Measurements from ENCODE around the gene NFKBIL1.

Gene NFKBIL1

DNA sequence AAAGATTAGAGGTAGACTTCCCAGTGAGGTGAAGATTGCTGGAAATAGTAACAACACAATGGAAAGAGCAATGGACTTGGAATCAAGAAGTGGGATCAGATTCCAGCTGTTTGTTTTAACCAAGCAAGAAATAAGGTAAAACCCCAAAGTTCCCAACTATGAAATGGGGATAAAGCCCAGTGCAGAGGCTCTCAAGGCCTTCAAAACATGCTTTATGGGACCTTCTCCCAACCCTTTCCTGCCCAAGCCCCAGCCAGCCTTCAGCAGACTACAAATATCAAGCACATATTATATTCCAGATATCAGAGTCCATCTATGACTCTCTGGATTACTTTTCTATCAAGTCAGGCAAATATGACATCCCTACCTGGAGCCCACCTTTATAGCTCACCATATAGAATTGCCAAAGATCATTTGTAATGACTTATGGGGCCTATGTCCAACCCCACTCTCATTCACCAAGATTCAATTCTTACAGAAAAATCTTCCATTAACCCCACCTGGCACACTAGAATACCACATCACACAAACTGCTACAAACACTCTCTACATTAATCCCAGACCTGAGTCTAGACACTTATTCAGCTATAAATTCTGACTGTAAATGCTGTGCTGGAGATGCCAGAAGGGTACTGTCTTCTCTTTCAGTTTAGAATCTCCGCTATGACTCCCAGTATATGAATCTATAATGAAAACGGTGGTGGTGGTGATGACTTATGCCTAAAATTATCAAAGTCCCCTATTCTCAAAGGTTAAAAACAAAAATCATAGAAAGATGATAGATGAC, 11.7 kb upstream of the NFKBIL1 start:
- Histone ChIP-seq H3K9ac (ENCODE audit: low read depth, low read length, poor library complexity) (no peak overlapping the region), H3K14ac (ENCODE audit: low read length) (no peak overlapping the region), H3K27me3 (ENCODE audit: control insufficient read depth in 3 of 3, insufficient read depth in 3 of 3, low read depth in 1 of 3, low read length in 3 of 3) (no peaks in the 10 kb centered on the region), H3K4me3 (ENCODE audit: low read length in 2 of 2) (no peak overlapping the region), H3K36me3 (replicated peaks in 1 of 2; ENCODE audit: control insufficient read depth in 2 of 2, insufficient read depth in 2 of 2, low read length in 2 of 2) (peaks cover 77 to 100% of the 10 kb centered on the region in 2 donors), H3K18ac (ENCODE audit: low read length) (no peak overlapping the region), H3K4me2 (ENCODE audit: insufficient read depth, low read length, poor library complexity, severe bottlenecking) (no peak overlapping the region), H3K23ac (ENCODE audit: low read depth, low read length, poor library complexity) (no peak overlapping the region), H4K8ac (ENCODE audit: low read depth, low read length) (no peak overlapping the region), H2BK5ac (ENCODE audit: low read length) (no peak overlapping the region), H3K27ac (replicated peaks; ENCODE audit: low read length) (no peak overlapping the region), H3K4me1 (ENCODE audit: control insufficient read depth in 2 of 2, insufficient read depth in 1 of 2, low read depth in 1 of 2, low read length in 2 of 2) (peaks cover 8 to 18% of the 10 kb centered on the region in 2 donors), H3K9me3 (replicated peaks in 1 of 2; ENCODE audit: control insufficient read depth in 2 of 2, insufficient read depth in 1 of 2, low read depth in 1 of 2, low read length in 2 of 2) (no peaks in the 10 kb centered on the region), H3K79me1 (ENCODE audit: low read depth, low read length) (peaks cover 12% of the 10 kb centered on the region), H2BK15ac (ENCODE audit: low read length) (no peak overlapping the region), H4K91ac (ENCODE audit: low read depth, low read length, poor library complexity) (no peak overlapping the region), H2AK5ac (ENCODE audit: low read depth, low read length) (no peak overlapping the region), H2AFZ (ENCODE audit: low read length) (no peak overlapping the region), H2BK120ac (ENCODE audit: low read depth, low read length) (no peak overlapping the region), H2BK12ac (ENCODE audit: low read length) (no peak overlapping the region), H3K4ac (ENCODE audit: low read length) (no peak overlapping the region)
- WGBS, 2 donors (ENCODE audit: extremely low coverage in 2 of 2, insufficient read length in 2 of 2, insufficient replicate concordance in 1 of 2): no CpG with 5 or more reads among the region's 2 CpGs
- DNase-seq (ENCODE audit: low spot score): no peak

DNA sequence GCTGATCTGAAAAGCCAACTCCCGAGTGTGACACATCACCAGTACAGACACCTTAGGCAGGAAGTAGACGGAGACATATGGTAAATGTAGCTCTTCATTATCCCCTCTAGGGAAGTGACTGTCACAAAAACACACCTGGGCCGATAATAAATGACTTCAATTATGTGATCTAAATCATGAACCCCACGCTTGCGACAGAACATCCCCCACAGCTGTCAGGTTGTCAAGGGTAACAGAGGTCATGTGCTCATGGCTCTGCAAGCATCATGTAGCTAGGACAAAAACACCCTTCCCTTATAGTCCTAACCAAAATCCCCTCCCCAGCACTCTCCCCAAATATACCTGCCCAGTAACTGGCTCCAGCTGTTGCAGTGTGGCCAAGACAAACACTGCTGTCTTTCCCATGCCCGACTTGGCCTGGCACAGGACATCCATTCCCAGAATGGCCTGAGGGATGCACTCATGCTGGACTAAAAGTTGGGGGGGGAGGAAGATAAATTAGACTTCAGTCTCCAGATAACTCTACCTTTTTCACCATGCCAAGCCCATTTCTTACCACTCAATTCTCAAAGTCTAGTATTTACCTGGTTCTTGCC, 8.5 kb upstream of the NFKBIL1 start:
- H3K79me1 ChIP-seq (ENCODE audit: low read depth, low read length): peaks cover 12% of the 10 kb centered on the region
- H2BK120ac ChIP-seq (ENCODE audit: low read depth, low read length): no peak overlapping the region
- H3K4me1 ChIP-seq (ENCODE audit: control insufficient read depth in 2 of 2, insufficient read depth in 1 of 2, low read depth in 1 of 2, low read length in 2 of 2): peaks cover 8 to 23% of the 10 kb centered on the region in 2 donors
- no peak overlapping the region for H2BK15ac ChIP-seq (ENCODE audit: low read length)
- H4K91ac ChIP-seq (ENCODE audit: low read depth, low read length, poor library complexity): no peak overlapping the region
- H3K27ac ChIP-seq (replicated peaks; ENCODE audit: low read length): no peak overlapping the region
- H2AFZ ChIP-seq (ENCODE audit: low read length): no peak overlapping the region
- H3K9ac ChIP-seq (ENCODE audit: low read depth, low read length, poor library complexity): no peak overlapping the region
- H3K27me3 ChIP-seq (ENCODE audit: control insufficient read depth in 3 of 3, insufficient read depth in 3 of 3, low read depth in 1 of 3, low read length in 3 of 3): no peaks in the 10 kb centered on the region
- H3K4ac ChIP-seq (ENCODE audit: low read length): no peak overlapping the region
- no peak overlapping the region for H3K4me2 ChIP-seq (ENCODE audit: insufficient read depth, low read length, poor library complexity, severe bottlenecking)
- no peak overlapping the region for H3K18ac ChIP-seq (ENCODE audit: low read length)
- H3K9me3 ChIP-seq (replicated peaks in 1 of 2; ENCODE audit: control insufficient read depth in 2 of 2, insufficient read depth in 1 of 2, low read depth in 1 of 2, low read length in 2 of 2): no peaks in the 10 kb centered on the region
- H4K8ac ChIP-seq (ENCODE audit: low read depth, low read length): no peak overlapping the region
- no peak overlapping the region for H3K14ac ChIP-seq (ENCODE audit: low read length)
- no peak overlapping the region for H3K23ac ChIP-seq (ENCODE audit: low read depth, low read length, poor library complexity)
- peaks cover 53 to 72% of the 10 kb centered on the region in 2 donors for H3K36me3 ChIP-seq (replicated peaks in 1 of 2; ENCODE audit: control insufficient read depth in 2 of 2, insufficient read depth in 2 of 2, low read length in 2 of 2)
- no peak overlapping the region for H3K4me3 ChIP-seq (ENCODE audit: low read length in 2 of 2)
- no peak overlapping the region for H2BK12ac ChIP-seq (ENCODE audit: low read length)
- DNase-seq (ENCODE audit: low spot score): no peak
- no peak overlapping the region for H2BK5ac ChIP-seq (ENCODE audit: low read length)
- no peak overlapping the region for H2AK5ac ChIP-seq (ENCODE audit: low read depth, low read length)
- WGBS, 2 donors (ENCODE audit: extremely low coverage in 2 of 2, insufficient read length in 2 of 2, insufficient replicate concordance in 1 of 2): no CpG with 5 or more reads among the region's 6 CpGs

DNA sequence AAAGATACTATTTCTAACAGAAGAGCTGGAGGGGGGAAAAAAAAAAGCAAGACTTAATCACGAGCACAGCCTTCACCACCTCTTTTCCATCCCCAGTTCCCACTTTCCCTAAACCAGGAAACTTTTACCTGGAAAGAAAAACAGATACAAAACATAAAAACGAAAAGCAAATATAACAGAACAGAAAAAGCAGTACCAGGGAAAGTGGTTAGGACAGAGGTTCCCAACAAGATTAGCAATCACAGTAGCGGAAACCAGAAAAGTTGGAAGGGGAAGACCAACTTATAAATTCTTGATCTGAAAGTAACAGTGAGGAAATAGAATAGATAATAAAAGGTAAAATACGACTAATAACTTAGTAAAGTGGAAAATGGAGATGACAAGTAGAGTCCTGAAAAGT, 6.8 kb upstream of the NFKBIL1 start:
- Histone ChIP-seq H3K18ac (ENCODE audit: low read length) (no peak overlapping the region), H3K9ac (ENCODE audit: low read depth, low read length, poor library complexity) (no peak overlapping the region), H3K14ac (ENCODE audit: low read length) (no peak overlapping the region), H4K8ac (ENCODE audit: low read depth, low read length) (no peak overlapping the region), H3K4me1 (ENCODE audit: control insufficient read depth in 2 of 2, insufficient read depth in 1 of 2, low read depth in 1 of 2, low read length in 2 of 2) (peaks cover 8 to 23% of the 10 kb centered on the region in 2 donors), H3K27me3 (ENCODE audit: control insufficient read depth in 3 of 3, insufficient read depth in 3 of 3, low read depth in 1 of 3, low read length in 3 of 3) (no peaks in the 10 kb centered on the region), H2BK12ac (ENCODE audit: low read length) (no peak overlapping the region), H3K79me1 (ENCODE audit: low read depth, low read length) (peaks cover 4% of the 10 kb centered on the region), H3K4me3 (ENCODE audit: low read length in 2 of 2) (peak overlapping the region; percentile 87 to 92), H3K9me3 (replicated peaks in 1 of 2; ENCODE audit: control insufficient read depth in 2 of 2, insufficient read depth in 1 of 2, low read depth in 1 of 2, low read length in 2 of 2) (no peaks in the 10 kb centered on the region), H2BK5ac (ENCODE audit: low read length) (no peak overlapping the region), H4K91ac (ENCODE audit: low read depth, low read length, poor library complexity) (no peak overlapping the region), H3K27ac (replicated peaks; ENCODE audit: low read length) (no peak overlapping the region), H3K36me3 (replicated peaks in 1 of 2; ENCODE audit: control insufficient read depth in 2 of 2, insufficient read depth in 2 of 2, low read length in 2 of 2) (peaks cover 37 to 55% of the 10 kb centered on the region in 2 donors), H2AFZ (ENCODE audit: low read length) (no peak overlapping the region), H2BK15ac (ENCODE audit: low read length) (no peak overlapping the region), H3K23ac (ENCODE audit: low read depth, low read length, poor library complexity) (no peak overlapping the region), H2AK5ac (ENCODE audit: low read depth, low read length) (no peak overlapping the region), H3K4me2 (ENCODE audit: insufficient read depth, low read length, poor library complexity, severe bottlenecking) (peak overlapping the region; percentile 75), H2BK120ac (ENCODE audit: low read depth, low read length) (no peak overlapping the region), H3K4ac (ENCODE audit: low read length) (no peak overlapping the region)
- WGBS, 2 donors (ENCODE audit: extremely low coverage in 2 of 2, insufficient read length in 2 of 2, insufficient replicate concordance in 1 of 2): no CpG with 5 or more reads among the region's 4 CpGs
- DNase-seq (ENCODE audit: low spot score): no peak

DNA sequence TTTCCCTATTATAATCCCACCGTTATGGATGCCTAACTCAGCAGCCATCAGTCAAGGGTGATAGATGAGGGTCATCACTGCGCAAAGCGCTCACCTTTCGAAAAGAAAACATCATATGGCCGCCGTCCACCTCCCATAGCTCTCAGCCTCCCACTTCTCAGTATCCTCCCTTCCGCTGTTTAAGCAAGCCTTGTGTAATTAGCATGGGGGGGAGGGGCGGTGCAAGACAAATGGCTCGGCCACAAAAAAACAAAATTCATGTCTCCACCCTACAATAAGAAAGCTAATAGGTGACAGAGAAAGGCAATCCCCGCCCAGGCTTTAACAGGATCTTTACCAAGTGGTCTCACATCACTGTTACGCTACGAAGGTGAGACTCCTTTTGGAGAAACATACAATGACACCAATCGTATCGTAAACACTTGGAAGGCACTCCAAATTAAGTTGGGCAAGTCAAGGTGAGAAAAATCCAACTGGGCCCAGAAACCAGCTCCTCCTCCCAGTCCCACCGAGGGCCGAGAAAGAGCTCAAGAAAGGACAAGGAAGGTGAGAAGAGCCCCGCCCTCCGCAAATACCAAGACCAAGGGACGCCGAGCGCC, 6.2 kb upstream of the NFKBIL1 start:
- Histone ChIP-seq H3K4ac (ENCODE audit: low read length) (no peak overlapping the region), H3K4me1 (ENCODE audit: control insufficient read depth in 2 of 2, insufficient read depth in 1 of 2, low read depth in 1 of 2, low read length in 2 of 2) (peaks cover 13 to 26% of the 10 kb centered on the region in 2 donors), H3K23ac (ENCODE audit: low read depth, low read length, poor library complexity) (no peak overlapping the region), H2BK15ac (ENCODE audit: low read length) (no peak overlapping the region), H3K4me2 (ENCODE audit: insufficient read depth, low read length, poor library complexity, severe bottlenecking) (peak overlapping the region; percentile 75), H3K27ac (replicated peaks; ENCODE audit: low read length) (peak overlapping the region; percentile 89), H3K4me3 (ENCODE audit: low read length in 2 of 2) (peak overlapping the region; percentile 87 to 92), H3K27me3 (ENCODE audit: control insufficient read depth in 3 of 3, insufficient read depth in 3 of 3, low read depth in 1 of 3, low read length in 3 of 3) (no peaks in the 10 kb centered on the region), H4K8ac (ENCODE audit: low read depth, low read length) (no peak overlapping the region), H4K91ac (ENCODE audit: low read depth, low read length, poor library complexity) (peak overlapping the region; percentile 27), H3K9ac (ENCODE audit: low read depth, low read length, poor library complexity) (peak overlapping the region; percentile 82), H3K14ac (ENCODE audit: low read length) (no peak overlapping the region), H3K18ac (ENCODE audit: low read length) (peak overlapping the region; percentile 92), H2BK120ac (ENCODE audit: low read depth, low read length) (no peak overlapping the region), H2BK12ac (ENCODE audit: low read length) (no peak overlapping the region), H3K79me1 (ENCODE audit: low read depth, low read length) (peaks cover 4% of the 10 kb centered on the region), H3K36me3 (replicated peaks in 1 of 2; ENCODE audit: control insufficient read depth in 2 of 2, insufficient read depth in 2 of 2, low read length in 2 of 2) (peaks cover 32 to 50% of the 10 kb centered on the region in 2 donors), H3K9me3 (replicated peaks in 1 of 2; ENCODE audit: control insufficient read depth in 2 of 2, insufficient read depth in 1 of 2, low read depth in 1 of 2, low read length in 2 of 2) (no peaks in the 10 kb centered on the region), H2AK5ac (ENCODE audit: low read depth, low read length) (no peak overlapping the region), H2AFZ (ENCODE audit: low read length) (peak overlapping the region; percentile 41), H2BK5ac (ENCODE audit: low read length) (peak overlapping the region; percentile 95)
- no CpG with 5 or more reads among the region's 21 CpGs for WGBS, 2 donors (ENCODE audit: extremely low coverage in 2 of 2, insufficient read length in 2 of 2, insufficient replicate concordance in 1 of 2)
- DNase-seq (ENCODE audit: low spot score): peak; percentile 29
